ENCODE measurements around the gene LTBP4.
A peak's percentile ranks its signal among the peaks of the same experiment; 100 is the strongest.

Gene LTBP4

DNA sequence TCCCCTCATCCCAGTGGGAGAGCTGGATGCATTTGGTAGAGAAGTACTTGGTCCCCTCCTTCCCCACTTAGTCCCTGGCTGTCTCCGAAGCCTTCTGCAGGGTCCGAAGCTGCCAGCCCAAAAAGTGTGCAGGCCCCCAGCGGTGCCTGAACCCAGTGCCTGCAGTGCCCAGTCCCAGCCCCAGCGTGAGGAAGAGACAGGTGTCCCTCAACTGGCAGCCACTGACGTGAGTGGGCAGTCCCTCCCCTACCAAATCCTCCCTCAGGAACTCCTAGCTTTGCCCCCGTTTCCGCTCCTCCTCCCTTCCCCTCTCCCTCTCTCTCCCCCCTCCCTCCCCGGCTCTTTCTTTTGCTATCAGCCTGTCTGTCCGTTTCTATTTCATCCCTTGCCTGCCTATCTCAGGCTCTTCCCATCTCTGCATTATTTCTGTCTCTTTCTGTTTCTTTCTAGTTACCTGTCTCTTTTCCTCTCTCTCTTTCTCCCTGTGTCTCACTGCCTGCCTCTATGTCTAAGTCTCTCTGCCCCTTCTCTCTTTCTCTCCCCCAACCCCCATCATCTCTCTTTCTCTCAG, 1.8 kb upstream of the LTBP4 start:
- no peaks in the 10 kb centered on the region for H3K36me3 ChIP-seq (ENCODE audit: insufficient read depth, low read length)
- H3K4me1 ChIP-seq (ENCODE audit: insufficient read depth, low read length) = peaks cover 43% of the 10 kb centered on the region
- H3K27me3 ChIP-seq (ENCODE audit: control insufficient read depth in 1 of 2, insufficient read depth in 2 of 2, low read length in 2 of 2) = peaks cover 12 to 67% of the 10 kb centered on the region in 2 donors
- no peak overlapping the region for H3K9ac ChIP-seq (ENCODE audit: low read length)
- no peak overlapping the region for H3K4me3 ChIP-seq (ENCODE audit: low read depth in 1 of 2, low read length in 2 of 2)
- H3K9me3 ChIP-seq (ENCODE audit: low read length) = no peaks in the 10 kb centered on the region
- no peak overlapping the region for H3K27ac ChIP-seq (ENCODE audit: low read depth, low read length)

DNA sequence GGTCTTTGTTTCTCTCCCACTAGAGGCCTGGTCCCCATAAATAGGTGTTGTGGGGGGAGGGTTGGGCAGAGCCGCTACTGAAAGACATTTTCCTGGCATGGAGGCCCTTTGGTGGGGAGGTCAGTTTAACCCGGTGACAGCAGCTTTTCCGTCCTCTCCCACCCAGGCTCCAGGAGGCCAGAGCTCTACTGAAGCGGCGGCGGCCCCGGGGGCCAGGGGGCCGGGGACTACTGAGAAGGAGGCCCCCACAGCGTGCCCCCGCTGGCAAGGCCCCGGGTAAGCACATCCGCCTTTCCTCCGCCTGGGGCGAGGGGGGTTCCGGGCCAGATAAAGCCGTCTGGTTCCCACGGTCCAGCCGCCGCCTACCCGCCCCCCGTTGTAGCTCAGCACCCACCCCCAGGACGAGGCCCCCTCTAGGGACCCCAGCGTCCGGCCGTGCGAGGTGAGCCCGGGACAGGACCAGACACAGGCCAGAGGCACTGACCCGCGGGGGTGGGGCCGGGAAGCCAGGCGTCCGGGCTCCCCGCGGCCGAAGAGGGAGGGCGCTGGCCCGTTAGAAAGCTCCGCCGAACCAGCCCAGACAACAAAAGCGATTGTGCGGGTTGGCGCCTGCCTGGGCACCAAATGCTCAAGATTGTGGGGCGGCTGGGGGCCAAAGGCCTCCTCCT, 1.1 kb upstream of the LTBP4 start:
- H3K27ac ChIP-seq (ENCODE audit: low read depth, low read length) = no peak overlapping the region
- H3K4me3 ChIP-seq (ENCODE audit: low read depth in 1 of 2, low read length in 2 of 2) = peak overlapping the region in 1 of 2 donors; percentile 55
- no peaks in the 10 kb centered on the region for H3K36me3 ChIP-seq (ENCODE audit: insufficient read depth, low read length)
- H3K27me3 ChIP-seq (ENCODE audit: control insufficient read depth in 1 of 2, insufficient read depth in 2 of 2, low read length in 2 of 2) = peaks cover 12 to 67% of the 10 kb centered on the region in 2 donors
- H3K9me3 ChIP-seq (ENCODE audit: low read length) = no peaks in the 10 kb centered on the region
- H3K9ac ChIP-seq (ENCODE audit: low read length) = no peak overlapping the region
- H3K4me1 ChIP-seq (ENCODE audit: insufficient read depth, low read length) = peaks cover 49% of the 10 kb centered on the region

DNA sequence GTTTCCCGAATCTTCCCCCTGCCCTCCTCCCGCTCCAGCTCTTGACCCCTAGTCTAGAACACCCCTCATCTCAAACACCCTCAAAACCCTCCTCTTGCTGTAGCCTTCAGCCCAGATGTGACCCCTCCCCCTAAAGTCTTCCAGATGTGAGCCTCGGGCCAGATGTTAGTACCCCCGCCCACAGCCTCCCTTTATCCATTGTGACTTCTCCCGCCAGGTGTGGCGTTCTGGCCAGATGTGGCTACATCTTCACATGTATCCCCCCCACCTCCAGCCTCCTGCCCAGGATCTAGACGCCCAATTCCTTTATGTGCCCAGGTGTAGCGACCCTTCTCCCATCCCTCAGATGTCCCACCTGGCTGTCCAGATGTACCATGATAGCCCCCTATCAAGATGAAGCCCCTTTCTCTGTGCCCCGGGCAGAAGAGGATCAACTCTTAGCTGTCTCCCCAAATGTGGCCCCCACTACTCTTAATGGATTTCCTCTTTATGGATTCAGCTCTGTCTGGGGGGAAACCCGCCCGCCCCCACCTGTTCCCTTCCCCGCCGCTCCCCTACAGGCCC, 517 bp upstream of the LTBP4 start:
- H3K9ac ChIP-seq (ENCODE audit: low read length) = no peak overlapping the region
- no peaks in the 10 kb centered on the region for H3K9me3 ChIP-seq (ENCODE audit: low read length)
- peaks cover 55% of the 10 kb centered on the region for H3K4me1 ChIP-seq (ENCODE audit: insufficient read depth, low read length)
- no peak overlapping the region for H3K27ac ChIP-seq (ENCODE audit: low read depth, low read length)
- no peaks in the 10 kb centered on the region for H3K36me3 ChIP-seq (ENCODE audit: insufficient read depth, low read length)
- peaks cover 12 to 67% of the 10 kb centered on the region in 2 donors for H3K27me3 ChIP-seq (ENCODE audit: control insufficient read depth in 1 of 2, insufficient read depth in 2 of 2, low read length in 2 of 2)
- H3K4me3 ChIP-seq (ENCODE audit: low read depth in 1 of 2, low read length in 2 of 2) = peak overlapping the region in 1 of 2 donors; percentile 55

DNA sequence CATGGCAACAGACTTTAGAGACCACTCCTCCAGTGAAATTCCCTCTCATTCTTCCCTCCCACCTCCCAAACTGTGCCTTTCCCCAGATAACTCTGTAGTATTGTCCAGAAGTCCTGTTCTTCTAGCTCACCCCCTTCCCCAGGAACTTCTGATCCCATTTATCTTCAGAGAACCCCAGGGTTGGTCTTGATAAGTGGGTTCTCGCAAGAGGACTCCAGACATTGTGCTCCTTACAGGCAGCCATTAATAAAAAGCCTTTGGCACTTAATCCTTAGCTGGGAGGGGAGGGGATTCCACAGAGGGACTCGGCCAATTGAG, 1.9 kb downstream of the LTBP4 start:
- H3K9ac ChIP-seq (ENCODE audit: low read length) = peak overlapping the region; percentile 4
- H3K27me3 ChIP-seq (ENCODE audit: control insufficient read depth in 1 of 2, insufficient read depth in 2 of 2, low read length in 2 of 2) = peaks cover 0 to 57% of the 10 kb centered on the region in 2 donors
- peak overlapping the region in 1 of 2 donors; percentile 38 for H3K4me3 ChIP-seq (ENCODE audit: low read depth in 1 of 2, low read length in 2 of 2)
- H3K36me3 ChIP-seq (ENCODE audit: insufficient read depth, low read length) = no peaks in the 10 kb centered on the region
- H3K4me1 ChIP-seq (ENCODE audit: insufficient read depth, low read length) = peaks cover 61% of the 10 kb centered on the region
- peak overlapping the region; percentile 59 for H3K27ac ChIP-seq (ENCODE audit: low read depth, low read length)
- no peaks in the 10 kb centered on the region for H3K9me3 ChIP-seq (ENCODE audit: low read length)

GRCh38 chr19:40603389-40604170, 2.4 kb downstream of the LTBP4 start:
- peaks cover 0 to 53% of the 10 kb centered on the region in 2 donors for H3K27me3 ChIP-seq (ENCODE audit: control insufficient read depth in 1 of 2, insufficient read depth in 2 of 2, low read length in 2 of 2)

GRCh38 chr19:40604171-40604646, 3.0 kb downstream of the LTBP4 start:
- Histone ChIP-seq H3K4me3 (ENCODE audit: low read depth in 1 of 2, low read length in 2 of 2) (peak overlapping the region; percentile 38 to 44), H3K27me3 (ENCODE audit: control insufficient read depth in 1 of 2, insufficient read depth in 2 of 2, low read length in 2 of 2) (peaks cover 0 to 49% of the 10 kb centered on the region in 2 donors), H3K9me3 (ENCODE audit: low read length) (no peaks in the 10 kb centered on the region), H3K36me3 (ENCODE audit: insufficient read depth, low read length) (no peaks in the 10 kb centered on the region), H3K4me1 (ENCODE audit: insufficient read depth, low read length) (peaks cover 53% of the 10 kb centered on the region), H3K9ac (ENCODE audit: low read length) (no peak overlapping the region), H3K27ac (ENCODE audit: low read depth, low read length) (no peak overlapping the region)

More at GRCh38 chr19:40603389-40604170, 2.4 kb downstream of the LTBP4 start:
- Histone ChIP-seq H3K9ac (ENCODE audit: low read length) (peak overlapping the region; percentile 4), H3K27ac (ENCODE audit: low read depth, low read length) (peak overlapping the region; percentile 59), H3K9me3 (ENCODE audit: low read length) (no peaks in the 10 kb centered on the region), H3K36me3 (ENCODE audit: insufficient read depth, low read length) (no peaks in the 10 kb centered on the region), H3K4me3 (ENCODE audit: low read depth in 1 of 2, low read length in 2 of 2) (peak overlapping the region; percentile 38 to 44), H3K4me1 (ENCODE audit: insufficient read depth, low read length) (peaks cover 57% of the 10 kb centered on the region)

DNA sequence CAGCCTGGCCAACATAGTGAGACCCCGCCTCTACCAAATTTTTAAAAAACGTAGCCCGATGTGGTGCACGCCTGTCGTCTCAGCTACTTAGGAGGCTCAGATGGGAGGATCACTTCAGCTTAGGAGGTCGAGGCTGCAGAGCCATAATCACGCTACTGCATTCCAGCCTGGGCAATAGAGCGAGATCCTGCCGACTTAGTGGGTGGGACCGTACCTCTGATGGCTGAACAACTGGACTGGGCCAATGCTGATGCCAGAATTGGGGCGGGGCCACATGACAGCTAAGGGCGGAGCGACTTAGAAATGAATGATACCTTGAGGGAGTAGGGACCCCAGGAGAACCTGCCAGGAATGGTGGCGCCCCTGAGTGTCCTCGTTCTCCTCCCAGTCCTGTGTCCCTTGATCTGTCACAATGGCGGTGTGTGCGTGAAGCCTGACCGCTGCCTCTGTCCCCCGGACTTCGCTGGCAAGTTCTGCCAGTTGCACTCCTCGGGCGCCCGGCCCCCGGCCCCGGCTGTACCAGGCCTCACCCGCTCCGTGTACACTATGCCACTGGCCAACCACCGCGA, 3.6 kb downstream of the LTBP4 start:
- peaks cover 53% of the 10 kb centered on the region for H3K4me1 ChIP-seq (ENCODE audit: insufficient read depth, low read length)
- H3K4me3 ChIP-seq (ENCODE audit: low read depth in 1 of 2, low read length in 2 of 2) = peak overlapping the region; percentile 39 to 43
- no peak overlapping the region for H3K9ac ChIP-seq (ENCODE audit: low read length)
- H3K9me3 ChIP-seq (ENCODE audit: low read length) = no peaks in the 10 kb centered on the region
- no peak overlapping the region for H3K27ac ChIP-seq (ENCODE audit: low read depth, low read length)
- H3K27me3 ChIP-seq (ENCODE audit: control insufficient read depth in 1 of 2, insufficient read depth in 2 of 2, low read length in 2 of 2) = peaks cover 0 to 51% of the 10 kb centered on the region in 2 donors
- no peaks in the 10 kb centered on the region for H3K36me3 ChIP-seq (ENCODE audit: insufficient read depth, low read length)

DNA sequence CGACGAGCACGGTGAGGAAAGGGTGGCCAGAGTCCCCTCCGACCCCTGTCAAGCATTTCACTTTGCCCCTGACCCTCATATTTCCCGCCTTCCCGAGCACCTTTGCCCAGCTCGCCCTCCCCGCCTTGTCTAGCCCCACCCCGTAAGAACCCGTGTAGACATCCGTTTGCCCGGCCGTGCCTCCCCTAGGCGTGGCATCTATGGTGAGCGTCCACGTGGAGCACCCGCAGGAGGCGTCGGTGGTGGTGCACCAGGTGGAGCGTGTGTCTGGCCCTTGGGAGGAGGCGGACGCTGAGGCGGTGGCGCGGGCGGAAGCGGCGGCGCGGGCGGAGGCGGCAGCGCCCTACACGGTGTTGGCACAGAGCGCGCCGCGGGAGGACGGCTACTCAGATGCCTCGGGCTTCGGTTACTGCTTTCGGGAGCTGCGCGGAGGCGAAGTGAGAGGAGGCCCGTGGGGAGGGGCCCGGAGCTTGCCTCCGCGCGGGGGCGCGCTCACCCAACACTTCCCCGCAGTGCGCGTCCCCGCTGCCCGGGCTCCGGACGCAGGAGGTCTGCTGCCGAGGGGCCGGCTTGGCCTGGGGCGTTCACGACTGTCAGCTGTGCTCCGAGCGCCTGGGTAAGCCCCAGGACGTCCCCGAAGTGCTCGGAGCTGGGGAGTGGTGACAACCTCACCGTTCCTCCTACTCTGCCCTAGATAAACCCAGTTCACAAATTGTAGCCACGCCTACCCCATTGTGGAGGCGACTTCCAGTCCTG, 4.2 kb downstream of the LTBP4 start:
- H3K27ac ChIP-seq (ENCODE audit: low read depth, low read length) = peak overlapping the region; percentile 41
- H3K9me3 ChIP-seq (ENCODE audit: low read length) = no peaks in the 10 kb centered on the region
- H3K9ac ChIP-seq (ENCODE audit: low read length) = no peak overlapping the region
- peak overlapping the region; percentile 39 to 43 for H3K4me3 ChIP-seq (ENCODE audit: low read depth in 1 of 2, low read length in 2 of 2)
- peaks cover 0 to 51% of the 10 kb centered on the region in 2 donors for H3K27me3 ChIP-seq (ENCODE audit: control insufficient read depth in 1 of 2, insufficient read depth in 2 of 2, low read length in 2 of 2)
- H3K4me1 ChIP-seq (ENCODE audit: insufficient read depth, low read length) = peaks cover 49% of the 10 kb centered on the region
- H3K36me3 ChIP-seq (ENCODE audit: insufficient read depth, low read length) = no peaks in the 10 kb centered on the region

GRCh38 chr19:40607311-40608239, 6.4 kb downstream of the LTBP4 start:
- H3K27me3 ChIP-seq (ENCODE audit: control insufficient read depth in 1 of 2, insufficient read depth in 2 of 2, low read length in 2 of 2) = peaks cover 0 to 37% of the 10 kb centered on the region in 2 donors
- H3K9me3 ChIP-seq (ENCODE audit: low read length) = no peaks in the 10 kb centered on the region
- H3K4me1 ChIP-seq (ENCODE audit: insufficient read depth, low read length) = peaks cover 32% of the 10 kb centered on the region
- H3K4me3 ChIP-seq (ENCODE audit: low read depth in 1 of 2, low read length in 2 of 2) = no peak overlapping the region
- no peak overlapping the region for H3K9ac ChIP-seq (ENCODE audit: low read length)
- no peaks in the 10 kb centered on the region for H3K36me3 ChIP-seq (ENCODE audit: insufficient read depth, low read length)
- H3K27ac ChIP-seq (ENCODE audit: low read depth, low read length) = no peak overlapping the region

DNA sequence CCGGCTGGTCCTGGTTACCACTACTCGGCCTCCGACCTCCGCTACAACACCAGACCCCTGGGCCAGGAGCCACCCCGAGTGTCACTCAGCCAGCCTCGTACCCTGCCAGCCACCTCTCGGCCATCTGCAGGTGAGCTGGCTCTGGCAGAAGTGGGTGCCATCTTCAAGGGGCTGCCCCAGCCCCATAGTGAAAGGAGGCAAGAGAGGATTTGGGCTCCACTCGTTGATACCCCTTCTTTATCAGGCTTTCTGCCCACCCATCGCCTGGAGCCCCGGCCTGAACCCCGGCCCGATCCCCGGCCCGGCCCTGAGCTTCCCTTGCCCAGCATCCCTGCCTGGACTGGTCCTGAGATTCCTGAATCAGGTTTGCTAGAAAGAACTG, 7.1 kb downstream of the LTBP4 start:
- Histone ChIP-seq H3K36me3 (ENCODE audit: insufficient read depth, low read length) (no peaks in the 10 kb centered on the region), H3K27ac (ENCODE audit: low read depth, low read length) (no peak overlapping the region), H3K9ac (ENCODE audit: low read length) (no peak overlapping the region), H3K4me3 (ENCODE audit: low read depth in 1 of 2, low read length in 2 of 2) (no peak overlapping the region), H3K27me3 (ENCODE audit: control insufficient read depth in 1 of 2, insufficient read depth in 2 of 2, low read length in 2 of 2) (peaks cover under 1 to 36% of the 10 kb centered on the region in 2 donors), H3K4me1 (ENCODE audit: insufficient read depth, low read length) (peaks cover 26% of the 10 kb centered on the region), H3K9me3 (ENCODE audit: low read length) (no peaks in the 10 kb centered on the region)

All from muscle layer of colon (tissue), 2 donors.